HG02571 (cell line): ENCODE results near the gene ZNHIT1.
A peak's percentile ranks its signal among the peaks of the same experiment; 100 is the strongest.
"Not testable (repeated sequence)": the region's sequence is repeated elsewhere in the genome, so short reads cannot be mapped to it uniquely, and the experiment has no call there.

Experiments
- ATAC-seq: cut with Tn5 transposase; IDR thresholded peaks from one replicate; pipeline ENCODE4 v1.9.1; 2021; ENCODE audit warnings: mild to moderate bottlenecking, moderate library complexity; ENCODE audit not compliant: unreplicated experiment

ZNHIT1 gene

GRCh38 chr7:101240226-101241014, 22.5 kb downstream of the ZNHIT1 start:
- ATAC-seq, result no peak

GRCh38 chr7:101241015-101241363, 23.0 kb downstream of the ZNHIT1 start:
- ATAC-seq, result no peak

DNA sequence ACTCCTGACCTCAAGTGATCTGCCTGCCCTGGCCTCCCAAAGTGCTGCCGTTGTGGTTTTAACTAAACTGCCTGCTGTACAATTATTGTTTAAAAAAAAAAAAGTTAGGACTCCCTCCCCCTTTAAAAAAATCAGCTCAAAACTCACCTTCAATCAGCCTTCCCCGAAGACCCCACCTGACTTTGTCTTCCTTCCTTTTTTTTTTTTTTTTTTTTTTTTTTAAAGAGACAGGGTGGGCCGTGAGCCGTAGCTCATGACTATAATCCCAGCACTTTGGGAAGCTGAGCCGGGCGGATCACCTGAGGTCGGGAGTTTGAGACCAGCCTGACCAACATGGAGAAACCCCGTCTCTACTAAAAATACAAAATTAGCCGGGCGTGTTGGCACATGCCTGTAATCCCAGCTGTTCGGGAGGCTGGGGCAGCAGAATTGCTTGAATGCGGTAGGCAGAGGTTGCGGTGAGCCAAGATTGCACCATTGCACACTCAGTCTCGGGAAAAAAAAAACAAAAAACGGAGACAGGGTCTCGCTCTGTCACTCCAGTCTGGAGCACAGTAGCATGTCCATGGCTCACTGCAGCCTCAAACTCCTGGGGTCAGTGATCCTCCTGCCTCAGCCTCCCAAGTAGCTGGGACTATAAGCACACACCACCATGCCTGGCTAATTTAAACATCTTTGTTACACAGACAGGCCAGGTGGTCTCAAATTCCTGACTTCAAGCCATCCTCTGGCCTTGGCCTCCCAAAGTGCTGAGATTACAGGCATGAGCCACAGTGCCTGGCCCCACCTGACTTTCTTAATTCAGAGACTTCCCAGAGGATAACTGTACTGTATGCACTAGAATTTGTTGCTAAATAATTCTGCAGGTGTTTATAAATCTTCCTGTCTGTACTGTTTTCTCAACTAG, 23.7 kb downstream of the ZNHIT1 start:
- no peak for ATAC-seq

- ATAC-seq, result no peak
Measured at GRCh38 chr7:101243646-101244374, 25.8 kb downstream of the ZNHIT1 start.

- ATAC-seq, result peak; percentile 91
Measured at GRCh38 chr7:101244375-101245146, 26.6 kb downstream of the ZNHIT1 start, which contains the start of gene FIS1. Gene FIS1, minus strand, starts transcription at chr7:101245081. Its CDS starts 77 bp downstream, at chr7:101245004.

DNA sequence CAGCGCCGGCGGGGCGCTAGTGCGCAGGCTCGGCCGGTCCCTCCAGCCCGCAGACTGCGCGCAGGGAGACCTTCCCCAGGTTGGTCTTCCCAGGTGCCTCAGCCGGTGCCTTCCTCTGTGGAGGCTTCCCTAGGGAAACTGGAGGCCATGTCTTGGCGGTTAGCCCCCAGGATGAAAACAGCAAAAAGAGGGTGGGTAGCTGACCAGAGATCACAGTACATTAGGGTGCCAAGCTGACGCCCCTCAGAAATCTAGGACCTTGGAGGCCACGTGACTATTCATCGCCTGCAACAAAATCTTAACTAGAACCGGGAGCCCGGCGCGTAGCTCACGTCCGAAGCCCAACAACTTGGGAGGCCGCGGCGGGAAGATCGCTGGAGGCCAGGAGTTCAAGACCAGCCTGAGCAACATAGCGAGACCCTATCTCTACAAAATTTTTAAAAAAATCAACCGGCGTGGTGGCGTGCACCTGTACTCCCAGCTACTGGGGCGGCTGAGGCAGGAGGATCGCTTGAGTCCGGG, 27.2 kb downstream of the ZNHIT1 start:
- no peak for ATAC-seq

GRCh38 chr7:101248276-101248675, 30.3 kb downstream of the ZNHIT1 start:
- no peak for ATAC-seq

DNA sequence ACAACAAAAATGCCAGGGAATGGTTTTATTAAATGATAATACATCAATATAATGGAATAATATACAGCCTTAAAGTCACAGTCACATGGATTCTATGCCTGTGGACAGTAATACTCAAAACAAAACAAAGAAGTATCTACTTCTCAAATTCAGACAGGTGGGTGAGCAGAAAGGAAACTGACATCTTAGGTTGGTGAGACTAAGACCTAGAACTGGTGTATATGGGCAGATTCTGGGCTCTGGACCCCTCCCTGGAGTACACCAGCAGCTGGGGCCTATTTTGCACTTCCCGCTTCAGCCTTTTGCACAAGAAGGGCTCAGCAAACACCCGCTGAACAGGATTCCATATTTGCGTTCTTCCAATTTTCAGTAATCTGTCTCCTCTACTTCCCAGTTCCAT, 32.4 kb downstream of the ZNHIT1 start:
- no peak for ATAC-seq

GRCh38 chr7:101251871-101252659, 34.1 kb downstream of the ZNHIT1 start:
- peak; percentile 96 for ATAC-seq

DNA sequence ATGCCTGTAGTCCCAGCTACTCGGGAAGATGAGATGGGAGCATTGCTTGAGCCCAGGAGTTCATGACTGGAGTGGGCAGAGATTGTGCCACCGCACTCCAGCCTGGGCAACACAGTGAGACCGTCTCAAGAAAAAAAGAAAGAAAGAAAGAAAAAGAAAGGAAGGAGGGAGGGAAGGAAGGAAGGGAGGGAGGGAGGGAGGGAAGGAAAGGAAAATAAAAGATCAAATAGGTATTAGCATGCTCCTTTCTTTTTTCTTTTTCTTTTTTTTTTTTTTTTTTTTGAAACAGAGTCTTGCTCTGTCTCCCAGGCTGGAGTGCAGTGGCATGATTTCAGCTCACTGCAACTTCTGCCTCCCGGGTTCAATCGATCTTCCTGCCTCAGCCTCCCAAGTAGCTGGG, 35.2 kb downstream of the ZNHIT1 start:
- ATAC-seq, result not testable (repeated sequence)

- ATAC-seq, result no peak
Measured at GRCh38 chr7:101255796-101256195, 37.8 kb downstream of the ZNHIT1 start.

DNA sequence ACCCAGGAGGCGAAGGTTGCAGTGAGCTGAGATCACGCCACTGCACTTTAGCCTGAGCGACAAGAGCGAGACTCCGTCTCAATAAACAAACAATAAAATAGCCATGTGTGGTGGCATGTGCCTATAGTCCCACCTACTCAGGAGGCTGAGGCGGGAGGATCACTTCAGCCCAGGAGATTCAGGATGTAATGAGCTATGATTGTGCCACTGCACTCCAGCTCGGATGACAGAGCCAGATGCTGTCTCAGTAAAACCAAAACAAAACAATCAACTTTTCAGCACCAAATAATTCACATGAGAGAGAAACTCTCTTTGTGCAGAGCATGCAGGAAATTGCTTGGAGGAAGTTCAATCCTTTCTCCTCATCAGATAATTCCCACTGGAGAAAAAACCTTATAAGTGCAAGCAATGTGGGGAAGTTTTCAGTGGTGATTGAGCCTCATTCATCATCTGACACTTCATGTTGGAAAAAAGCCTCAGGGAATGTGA, 40.3 kb downstream of the ZNHIT1 start:
- no peak for ATAC-seq

DNA sequence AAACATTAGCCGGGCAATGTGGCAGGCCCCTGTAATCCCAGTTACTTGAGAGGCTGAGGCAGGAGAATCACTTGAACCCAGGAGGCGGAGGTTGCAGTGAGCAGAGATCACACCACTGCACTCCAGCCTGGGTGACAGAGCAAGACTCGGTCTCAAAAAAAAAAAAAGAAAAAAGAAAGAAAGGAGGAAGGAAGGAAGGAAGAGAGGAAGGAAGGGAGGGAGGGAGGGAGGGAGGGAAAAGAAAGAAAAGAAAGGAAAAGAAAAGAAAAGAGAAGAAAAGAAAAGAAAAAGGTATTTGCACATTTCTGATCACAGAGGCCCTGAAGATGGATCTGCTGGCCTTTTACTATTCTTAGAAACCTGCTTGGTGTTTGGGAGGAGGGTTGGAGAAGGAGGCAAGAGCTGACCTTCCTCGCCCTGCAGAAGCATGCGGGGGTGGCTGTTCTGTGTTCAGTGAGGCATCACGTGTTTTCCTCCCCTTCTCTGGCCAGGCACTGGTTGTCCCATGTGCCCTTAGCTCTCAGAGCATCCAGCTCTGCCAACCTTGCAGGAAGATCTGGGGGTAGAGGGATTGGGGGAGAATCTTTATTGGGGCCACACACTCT, 46.2 kb downstream of the ZNHIT1 start:
- not testable (repeated sequence) for ATAC-seq

DNA sequence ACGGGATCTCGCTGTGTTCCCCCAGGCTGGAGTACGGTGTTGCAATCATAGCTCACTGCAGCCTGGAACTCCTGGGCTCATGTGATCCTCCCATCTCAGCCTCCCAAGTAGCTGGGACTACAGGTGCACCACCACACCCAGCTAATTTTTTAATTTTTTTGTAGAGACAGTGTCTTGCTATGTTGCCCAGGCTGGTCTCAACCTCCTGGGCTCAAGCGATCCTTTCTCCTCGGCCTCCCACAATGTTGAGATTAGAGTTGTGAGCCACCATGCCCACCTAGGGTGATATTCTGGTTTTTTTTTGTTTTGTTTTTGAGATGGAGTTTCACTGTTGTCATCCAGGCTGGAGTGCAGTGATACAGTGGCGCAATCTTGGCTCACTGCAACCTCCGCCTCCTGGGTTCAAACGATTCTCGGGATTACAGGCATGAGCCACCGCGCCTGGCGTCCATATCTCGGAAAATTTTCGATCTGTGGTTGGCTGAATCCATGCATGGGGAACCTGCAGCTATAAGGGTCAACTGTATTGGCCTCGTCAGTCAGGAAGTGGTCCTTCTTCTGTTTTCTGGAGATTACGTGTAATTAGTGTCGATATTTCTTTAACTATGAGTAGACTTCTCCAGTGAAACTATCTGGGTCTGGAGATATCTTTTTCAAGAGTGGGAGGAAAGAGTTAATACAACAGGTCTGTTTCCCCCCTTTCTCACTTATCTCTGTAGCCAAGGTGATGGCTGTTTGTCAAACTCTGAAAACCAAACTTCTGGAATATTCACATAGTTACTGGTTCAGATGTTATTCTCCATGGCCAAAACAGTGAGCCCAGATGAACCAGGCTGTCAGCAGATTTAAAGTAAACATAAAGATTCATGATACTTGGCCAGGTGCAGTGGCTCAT, 47.9 kb downstream of the ZNHIT1 start:
- ATAC-seq, result no peak

DNA sequence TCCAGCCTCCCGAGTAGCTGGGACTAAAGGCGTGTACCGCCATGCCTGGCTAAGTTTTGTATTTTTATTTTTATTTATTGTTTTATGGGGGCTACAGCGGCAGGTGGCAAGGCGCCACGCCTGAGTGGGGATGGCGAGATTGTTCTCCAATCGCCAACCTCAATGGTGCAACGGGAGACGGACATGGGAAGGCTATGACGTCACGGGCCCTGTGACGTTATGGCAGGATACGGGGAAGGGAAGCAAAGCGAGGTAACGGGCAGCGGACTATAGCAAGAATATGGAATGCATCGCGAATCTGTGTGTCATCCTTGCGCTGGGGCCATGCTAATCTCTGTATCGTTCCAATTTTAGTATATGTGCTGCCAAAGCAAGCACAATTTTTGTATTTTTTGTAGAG, 51.7 kb downstream of the ZNHIT1 start:
- no peak for ATAC-seq

DNA sequence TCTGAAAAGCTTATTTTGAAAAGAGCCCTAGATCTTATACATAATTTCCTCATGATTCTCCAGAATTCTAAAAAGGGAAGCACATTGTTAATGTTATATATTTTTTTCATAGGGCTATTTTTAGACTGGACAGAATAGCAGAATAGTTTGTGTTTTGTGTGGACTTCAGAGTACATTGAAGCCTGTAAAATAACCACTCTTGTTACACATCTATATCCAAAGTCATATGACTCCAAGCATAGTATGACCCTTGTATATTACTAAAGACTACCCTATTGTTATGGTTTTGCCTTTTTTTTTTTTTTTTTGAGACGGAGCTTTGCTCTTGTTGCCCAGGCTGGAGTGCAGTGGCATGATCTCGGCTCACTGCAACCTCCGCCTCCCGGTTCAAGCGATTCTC, 53.1 kb downstream of the ZNHIT1 start:
- no peak for ATAC-seq

DNA sequence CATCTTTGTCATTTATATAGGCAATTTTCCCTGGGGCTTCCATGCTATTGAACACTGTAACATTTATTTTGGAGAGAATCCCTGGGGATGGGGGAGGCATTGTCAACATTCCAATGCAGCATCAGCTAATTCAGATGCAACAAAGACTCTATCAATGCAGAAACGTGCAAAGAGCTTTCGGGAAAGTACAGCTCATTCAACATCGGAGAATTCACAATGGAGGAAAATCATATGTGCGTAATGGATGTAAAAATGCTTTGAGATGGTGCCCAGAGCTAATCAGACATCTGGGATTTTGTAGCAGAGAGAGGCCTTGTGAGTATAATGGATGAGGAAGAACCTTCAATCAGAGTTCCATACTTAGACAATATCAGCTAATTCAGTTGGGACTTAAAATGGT, 55.2 kb downstream of the ZNHIT1 start:
- no peak for ATAC-seq
